GM19099 (cell line): ENCODE results near the gene TEX53.

Experiments
- POLR2A ChIP-seq: IDR thresholded peaks from 3 replicates; pipeline ENCODE4 v1.6.1; 2011; ENCODE audit warnings: low read depth; ENCODE audit not compliant: insufficient read length; ENCODE audit errors: extremely low read depth

Gene TEX53

GRCh38 chr9:114664181-114664580 lies 6.6 kb upstream of the TEX53 start:
- no peak for TF ChIP-seq POLR2A

- no peak for TF ChIP-seq POLR2A
Observed at GRCh38 chr9:114662081-114662989, 4.7 kb upstream of the TEX53 start.

- no peak for TF ChIP-seq POLR2A
Observed at GRCh38 chr9:114656301-114656700, 1.3 kb downstream of the TEX53 start.

- TF ChIP-seq POLR2A: no peak
Observed at GRCh38 chr9:114655689-114656088, 1.9 kb downstream of the TEX53 start.

GRCh38 chr9:114653556-114654159 lies 3.9 kb downstream of the TEX53 start:
- TF ChIP-seq POLR2A: no peak

DNA sequence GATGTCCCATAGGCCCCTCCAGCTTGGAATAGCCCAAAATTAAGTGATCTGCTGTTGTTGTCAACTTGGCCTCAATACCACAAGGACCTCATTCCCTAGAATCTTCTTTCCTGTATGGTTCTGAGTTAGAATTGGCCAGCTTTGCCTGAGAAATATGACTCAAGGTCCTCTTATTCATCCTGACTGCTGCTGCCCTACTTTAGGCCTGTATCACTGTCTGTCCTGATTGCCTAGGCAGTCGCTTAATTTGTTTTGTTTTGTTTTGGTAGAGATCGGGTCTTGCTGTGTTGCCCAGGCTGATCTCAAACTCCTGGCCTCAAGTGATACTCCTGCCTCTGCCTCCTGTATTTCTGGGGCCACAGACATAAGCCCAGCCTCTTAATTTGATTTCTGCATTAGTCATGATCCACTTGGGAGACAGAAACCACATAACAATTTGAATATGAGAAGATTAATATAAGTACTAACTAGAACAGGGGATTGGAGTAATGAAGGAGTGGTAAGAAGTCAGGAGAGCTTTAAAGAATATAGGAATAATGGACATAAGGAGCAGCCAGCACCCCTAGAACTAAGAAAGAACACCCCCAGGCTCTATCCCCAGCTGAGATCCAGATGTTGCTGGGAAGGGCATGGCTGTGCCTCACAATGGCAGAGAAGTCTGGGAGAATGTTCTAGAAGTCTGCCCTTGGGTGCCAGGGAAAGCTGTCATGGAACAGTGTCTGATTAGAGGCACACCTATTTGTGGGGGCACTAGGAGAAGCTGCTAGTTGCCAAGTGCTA lies 4.6 kb downstream of the TEX53 start:
- TF ChIP-seq POLR2A: no peak

- TF ChIP-seq POLR2A: no peak
Observed at GRCh38 chr9:114643896-114644295, 13.7 kb downstream of the TEX53 start.

DNA sequence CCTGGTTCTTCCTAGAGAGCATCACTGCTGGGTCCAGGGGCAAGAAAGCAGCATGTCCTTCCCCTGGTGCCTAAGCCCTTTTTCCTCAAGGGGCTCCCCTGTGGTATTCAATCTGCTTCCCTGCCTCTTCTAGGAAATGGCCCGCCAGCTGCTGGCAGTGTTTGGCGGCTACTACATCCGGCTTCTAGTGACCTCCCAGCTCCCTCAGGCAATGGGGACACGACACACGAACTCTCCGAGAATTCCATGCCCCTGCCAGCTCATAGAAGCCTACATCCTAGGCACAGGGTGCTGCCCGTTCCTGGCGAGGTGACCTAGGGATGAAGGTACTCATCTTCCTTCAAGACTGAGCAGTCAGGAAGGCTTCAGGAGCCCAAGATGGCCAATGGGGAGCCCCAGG lies 14.6 kb downstream of the TEX53 start:
- TF ChIP-seq POLR2A: no peak

DNA sequence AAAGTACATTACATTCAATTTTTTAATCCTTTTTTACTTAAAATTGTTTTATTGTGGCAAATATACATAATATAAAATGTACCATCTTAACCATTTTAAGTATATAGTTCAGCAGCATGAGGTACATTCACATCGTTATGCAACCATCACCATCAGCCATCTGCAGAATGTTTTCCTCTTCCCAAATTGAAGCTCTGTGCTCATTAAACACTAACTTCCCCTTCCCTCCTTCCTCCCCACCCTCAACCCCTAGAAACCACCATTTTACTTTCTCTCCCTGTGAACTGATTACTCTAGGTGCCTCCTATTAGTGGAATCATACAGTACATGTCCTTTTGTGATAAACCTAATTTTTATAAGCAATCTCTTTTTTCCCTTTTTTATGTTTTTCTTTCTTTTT lies 15.6 kb downstream of the TEX53 start:
- no peak for TF ChIP-seq POLR2A

DNA sequence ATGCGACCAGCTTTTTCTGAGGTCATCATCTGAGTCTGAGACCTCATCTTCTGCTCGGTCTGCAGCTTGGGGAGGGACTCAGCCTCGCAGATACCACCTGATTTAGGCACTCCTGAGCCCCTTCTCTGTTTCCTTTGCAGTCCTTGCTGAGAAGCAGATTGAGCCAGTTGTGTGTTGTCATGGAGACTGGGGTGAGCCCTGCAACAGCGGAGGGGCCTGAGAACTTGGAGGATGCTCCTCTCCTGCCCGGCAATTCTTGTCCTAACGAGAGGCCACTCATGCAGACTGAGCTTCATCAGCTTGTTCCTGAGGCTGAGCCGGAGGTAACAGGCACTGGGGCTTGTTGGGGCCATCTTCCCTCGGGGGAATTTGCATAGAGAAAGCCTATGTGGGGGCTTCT lies 19.2 kb downstream of the TEX53 start:
- no peak for TF ChIP-seq POLR2A

DNA sequence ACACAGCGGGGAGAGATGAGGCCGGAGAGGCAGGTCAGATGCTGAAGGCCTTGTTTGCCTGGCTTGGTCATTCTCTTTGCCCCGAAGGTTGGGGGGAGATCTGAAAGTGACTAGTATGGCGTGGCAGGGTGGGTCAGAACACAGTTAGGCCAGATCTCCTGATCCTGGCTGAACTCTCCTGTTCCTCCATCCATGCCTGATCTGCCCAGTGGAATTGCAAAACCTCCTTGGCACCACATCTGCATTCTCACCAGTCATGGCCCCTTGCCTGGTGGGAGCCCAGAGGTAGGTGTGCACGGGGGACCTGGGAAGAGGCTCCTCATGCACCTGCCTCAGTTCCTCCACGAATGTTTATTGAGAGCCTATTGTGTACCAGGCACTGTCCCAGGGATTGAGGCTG lies 23.2 kb downstream of the TEX53 start:
- no peak for TF ChIP-seq POLR2A

GRCh38 chr9:114633438-114634089 lies 24.0 kb downstream of the TEX53 start:
- TF ChIP-seq POLR2A: no peak

GRCh38 chr9:114631166-114631565 lies 26.4 kb downstream of the TEX53 start:
- TF ChIP-seq POLR2A: no peak

DNA sequence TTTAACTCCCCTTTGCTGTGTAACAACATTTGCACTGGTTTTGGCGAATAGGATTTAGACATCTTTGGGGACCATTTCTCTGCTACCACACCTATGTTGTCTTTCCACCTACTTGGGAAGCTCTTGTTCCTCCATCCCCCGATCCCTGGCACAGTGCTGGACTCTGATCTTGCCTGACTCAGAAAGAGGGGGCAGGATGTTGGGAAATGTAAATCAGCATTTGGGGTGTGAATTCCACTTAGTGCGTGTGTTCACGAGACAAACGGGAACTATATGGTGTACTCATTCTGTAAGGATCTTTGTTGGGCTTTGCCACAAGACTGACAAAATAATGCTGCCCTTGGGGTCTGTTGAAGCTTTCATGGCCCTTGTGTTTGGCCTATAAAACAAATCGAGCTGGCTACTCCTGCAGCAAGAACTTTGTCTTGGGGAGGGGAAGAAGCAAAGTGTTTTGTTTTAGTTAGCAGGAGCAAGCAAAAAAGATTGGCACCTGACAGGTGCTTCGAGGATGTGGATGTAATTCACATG lies 28.0 kb downstream of the TEX53 start:
- no peak for TF ChIP-seq POLR2A

GRCh38 chr9:114627553-114627952 lies 30.1 kb downstream of the TEX53 start:
- TF ChIP-seq POLR2A: no peak
